ENCODE data around the gene MAD1L1. TPM values are rescaled to one million over a fixed set of nuclear protein-coding genes. Genes with fewer than 3 reads are reported as not detected.

The MAD1L1 gene
- total RNA-seq, 1 experiment from 2014 or later: 38.5 TPM

GRCh38 chr7:2074691-2075090 is 158.1 kb downstream of the MAD1L1 start:
- H3K9me2 ChIP-seq (ENCODE audit: insufficient read depth): no peaks in the 10 kb centered on the region
- ChIA-PET CTCF (no interaction called here), RAD21 (ENCODE audit: low non-redundant PET in 1 of 2, low total read pairs in 2 of 2, uncharacterized antibody in 2 of 2, unreplicated experiment in 2 of 2) (no interaction called here), POLR2A (no interaction called here)
- ATAC-seq: no peak
- no peak overlapping the region for H2AFZ ChIP-seq (ENCODE audit: low read depth, low read length, poor library complexity, severe bottlenecking)
- H4K20me1 ChIP-seq (ENCODE audit: insufficient read depth): no peaks in the 10 kb centered on the region
- BruUV-seq (replicated peaks): no TSS peak
- H3K4me2 ChIP-seq (ENCODE audit: low read length): no peak overlapping the region
- no peak for DNase-seq (ENCODE audit: low read depth, low spot score)
- H3K4me3 ChIP-seq (replicated peaks in 1 of 2; ENCODE audit: low read depth in 1 of 2, low read length in 2 of 2): no peak overlapping the region
- no peak overlapping the region for H3K9ac ChIP-seq (ENCODE audit: low read length)
- TF ChIP-seq, protein P1, sequence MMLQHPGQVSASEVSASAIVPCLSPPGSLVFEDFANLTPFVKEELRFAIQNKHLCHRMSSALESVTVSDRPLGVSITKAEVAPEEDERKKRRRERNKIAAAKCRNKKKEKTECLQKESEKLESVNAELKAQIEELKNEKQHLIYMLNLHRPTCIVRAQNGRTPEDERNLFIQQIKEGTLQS (IDR thresholded peaks at IDR 0.05): no peak
- no peak for TF ChIP-seq SRF (IDR thresholded peaks at IDR 0.05; ENCODE audit: low read depth)
- TF ChIP-seq YY1 (IDR thresholded peaks at IDR 0.05; ENCODE audit: extremely low read depth, insufficient replicate concordance, low read depth, low read length): no peak
- no peak for TF ChIP-seq POLR2AphosphoS5 (IDR thresholded peaks at IDR 0.05; ENCODE audit: low read depth, low read length)
- no peak overlapping the region for H3K27ac ChIP-seq (ENCODE audit: low read depth, low read length)
- no peaks in the 10 kb centered on the region for H3K36me3 ChIP-seq (ENCODE audit: control insufficient read depth in 1 of 2, insufficient read depth in 2 of 2, low read length in 2 of 2)
- no peaks in the 10 kb centered on the region for H3K27me3 ChIP-seq (ENCODE audit: insufficient read depth, low read length)
- no peaks in the 10 kb centered on the region for H3K9me3 ChIP-seq (ENCODE audit: control insufficient read depth in 1 of 2, insufficient read depth in 1 of 2, low read depth in 1 of 2, low read length in 2 of 2)
- intact Hi-C loops (cut with micrococcal nuclease): loop anchor here (10.0 kb wide), 1 partner anchor 50 kb away; no protein-coding TSS in a partner anchor
- H3K79me2 ChIP-seq (ENCODE audit: insufficient read depth, low read length): no peaks in the 10 kb centered on the region
- H3K4me1 ChIP-seq (ENCODE audit: control insufficient read depth in 1 of 2, insufficient read depth in 2 of 2, low read length in 2 of 2): no peaks in the 10 kb centered on the region

GRCh38 chr7:2072798-2073197 is 159.9 kb downstream of the MAD1L1 start:
- ATAC-seq (no peak), DNase-seq (ENCODE audit: low read depth, low spot score) (no peak)
- Histone ChIP-seq H3K27me3 (ENCODE audit: insufficient read depth, low read length) (no peaks in the 10 kb centered on the region), H3K4me1 (ENCODE audit: control insufficient read depth in 1 of 2, insufficient read depth in 2 of 2, low read length in 2 of 2) (no peaks in the 10 kb centered on the region), H3K9ac (ENCODE audit: low read length) (no peak overlapping the region), H3K9me2 (ENCODE audit: insufficient read depth) (no peaks in the 10 kb centered on the region), H3K4me2 (ENCODE audit: low read length) (no peak overlapping the region), H3K79me2 (ENCODE audit: insufficient read depth, low read length) (no peaks in the 10 kb centered on the region), H3K36me3 (ENCODE audit: control insufficient read depth in 1 of 2, insufficient read depth in 2 of 2, low read length in 2 of 2) (no peaks in the 10 kb centered on the region; a peak in 1 of 4 replicates), H3K27ac (ENCODE audit: low read depth, low read length) (no peak overlapping the region), H4K20me1 (ENCODE audit: insufficient read depth) (no peaks in the 10 kb centered on the region), H2AFZ (ENCODE audit: low read depth, low read length, poor library complexity, severe bottlenecking) (no peak overlapping the region), H3K4me3 (replicated peaks in 1 of 2; ENCODE audit: low read depth in 1 of 2, low read length in 2 of 2) (no peak overlapping the region), H3K9me3 (ENCODE audit: control insufficient read depth in 1 of 2, insufficient read depth in 1 of 2, low read depth in 1 of 2, low read length in 2 of 2) (no peaks in the 10 kb centered on the region)
- ChIA-PET POLR2A (no interaction called here), CTCF (no interaction called here), RAD21 (ENCODE audit: low non-redundant PET in 1 of 2, low total read pairs in 2 of 2, uncharacterized antibody in 2 of 2, unreplicated experiment in 2 of 2) (no interaction called here)
- no TSS peak for BruUV-seq (replicated peaks)
- intact Hi-C loops (cut with micrococcal nuclease): loop anchor here (10.0 kb wide), 1 partner anchor 48 kb away; no protein-coding TSS in a partner anchor
- TF ChIP-seq EZH2phosphoT487 (IDR thresholded peaks at IDR 0.05; ENCODE audit: borderline replicate concordance) (no peak), REST (IDR thresholded peaks at IDR 0.05; ENCODE audit: low read depth) (no peak)
- TF ChIP-seq, protein P1 (IDR thresholded peaks at IDR 0.05): no peak
